Spleen (tissue), 11 donors: Measurements from ENCODE around the gene EFNA5. TPM values are rescaled to one million over a fixed set of nuclear protein-coding genes. Genes with fewer than 3 reads are reported as not detected.

Experiments used
- DNase-seq: peaks from one replicate; pipeline ENCODE4 v3.0.0-alpha.2; 2020
- H3K27ac ChIP-seq, 8 donors: fragments of 200-600 bp; sonication (generic) in 7 of 8; 1 replicate in 4 of 8; 2 replicates in 4 of 8; pipeline versions ENCODE4 v1.5.0 to v1.8.0; 2016 to 2021; ENCODE audit warnings: inconsistent platforms in 4 of 8, mild to moderate bottlenecking in 4 of 8, moderate library complexity in 1 of 8
- H3K27me3 ChIP-seq, 7 donors: fragments of 200-600 bp; sonication (generic) in 6 of 7; replicated peaks in 1 of 7; 1 replicate in 4 of 7; 2 replicates in 3 of 7; pipeline versions ENCODE4 v1.5.0 to v1.8.0; 2016 to 2021; ENCODE audit warnings: inconsistent platforms in 3 of 7, mild to moderate bottlenecking in 1 of 7
- H3K36me3 ChIP-seq, 6 donors: fragments of 200-600 bp; sonication (generic) in 5 of 6; 1 replicate in 4 of 6; 2 replicates in 2 of 6; pipeline versions ENCODE4 v1.5.0 to v1.8.0; 2016 to 2021; ENCODE audit warnings: inconsistent platforms in 2 of 6
- H3K4me1 ChIP-seq, 6 donors: fragments of 200-600 bp; sonication (generic) in 5 of 6; 1 replicate in 3 of 6; 2 replicates in 3 of 6; pipeline versions ENCODE4 v1.5.0 to v1.8.0; 2016 to 2021; ENCODE audit warnings: inconsistent platforms in 3 of 6
- H3K4me3 ChIP-seq, 8 donors: fragments of 200-600 bp; sonication (generic) in 7 of 8; 1 replicate in 4 of 8; 2 replicates in 4 of 8; pipeline versions ENCODE4 v1.5.0 to v1.8.0; 2016 to 2021; ENCODE audit warnings: inconsistent platforms in 4 of 8, mild to moderate bottlenecking in 4 of 8, moderate library complexity in 2 of 8
- H3K9me3 ChIP-seq, 8 donors: fragments of 200-600 bp; sonication (generic) in 7 of 8; 1 replicate in 4 of 8; 2 replicates in 4 of 8; pipeline versions ENCODE4 v1.5.0 to v1.8.0; 2016 to 2021; ENCODE audit warnings: inconsistent platforms in 4 of 8
- CTCF ChIP-seq, 11 experiments: fragments of 200-600 bp in 7 of 11; fragments of 450-650 bp in 4 of 11; sonication (generic) in 4 of 11; IDR thresholded peaks in 8 of 11; conservative IDR thresholded peaks in 3 of 11; 1 replicate in 7 of 11; 2 replicates in 4 of 11; pipeline versions ENCODE4 v1.4.0 to v1.8.0; 2016 to 2021; ENCODE audit warnings: antibody characterized with exemption in 11 of 11, inconsistent platforms in 4 of 11, mild to moderate bottlenecking in 1 of 11
- POLR2A ChIP-seq, 3 donors: fragments of 450-650 bp; IDR thresholded peaks; one replicate each; pipeline ENCODE4 v1.5.1; 2017; ENCODE audit warnings: antibody characterized with exemption in 3 of 3, mild to moderate bottlenecking in 1 of 3
- POLR2AphosphoS5 ChIP-seq, 3 donors: sonication (generic); formaldehyde crosslinking; IDR thresholded peaks; one replicate each; pipeline ENCODE4 v1.5.1; 2017; ENCODE audit warnings: antibody characterized with exemption in 3 of 3
- WGBS, 5 donors: extraction: QIAGEN DNeasy Blood & Tissue Kit in 3 of 5; methylation state at CpG; one replicate each; pipeline versions ENCODE4 v1.1.5 to v1.1.7; 2013 to 2018; 5-methylcytosine and 5-hydroxymethylcytosine counted together
- intact Hi-C: fragments of 100-400 bp; cut with DNase I; formaldehyde crosslinking; loops from one replicate; pipeline ENCODE4 v1.15.0; 2023; ENCODE audit warnings: low total_unique reads
- polyA plus RNA-seq, 3 donors: library from polyadenylated mRNA; stranded (reverse); fragments of 200-250 nt; gene quantifications; one replicate each; pipeline ENCODE4 v1.2.1, GENCODE V29; 2013
- total RNA-seq, 7 donors: library from RNA; depleted of rRNA in 3 of 7; stranded (reverse); fragments of >200 nt in 3 of 7; fragmentation: NEBNext Ultra II Directional in 4 of 7; extraction: Animal tissue kit (Norgen Biotek cat#: 25700) in 4 of 7; gene quantifications; one replicate each; pipeline versions ENCODE4 v1.1.0 to v1.2.1, GENCODE V29; 2016 to 2021
- donor health status: healthy with polysubstance abuse.
- donor health status: DM: no; HTN: no; CAD: no; lungs with moderate emphysema.
- donor health status: DM: no; HTN: no; CAD: no.
- donor health status: Bipolar disorder and iron deficiency.
- donor health status: healthy.
- donor health status: DM: no; HTN: no; CAD: no.
- donor health status: DM: yes; HTN: yes; CAD: no.

The EFNA5 gene
- total and polyA plus RNA-seq, 10 donors, result 0.33 to 29.0 (median 12.2) TPM

GRCh38 chr5:107389130-107389774, 281.5 kb downstream of the EFNA5 start:
- H3K4me3 ChIP-seq, result peak overlapping the region in 1 of 8 donors; percentile 24
- H3K27ac ChIP-seq, result peak overlapping the region in 7 of 8 donors; percentile 16 to 76 (median 69)
- H3K4me1 ChIP-seq, result peaks cover 21 to 40% (median 29%) of the 10 kb centered on the region in 6 donors
- no peaks in the 10 kb centered on the region for H3K27me3 ChIP-seq
- WGBS, 5 donors, result 11 to 24% (median 20%) methylated on average over 5 of the region's 5 CpGs
- H3K9me3 ChIP-seq, result no peaks in the 10 kb centered on the region
- no peak for TF ChIP-seq CTCF (IDR thresholded peaks at IDR 0.05 in 8 of 11, conservative IDR thresholded peaks at IDR 0.05 in 3 of 11)
- no peak for TF ChIP-seq POLR2A (IDR thresholded peaks at IDR 0.05)
- TF ChIP-seq POLR2AphosphoS5 (IDR thresholded peaks at IDR 0.05), result peak in 1 of 3 donors; percentile 70
- no peaks in the 10 kb centered on the region for H3K36me3 ChIP-seq
- intact Hi-C loops, result no loop called here
- DNase-seq, result no peak

GRCh38 chr5:107388141-107388861, 282.4 kb downstream of the EFNA5 start:
- peaks cover 21 to 40% (median 29%) of the 10 kb centered on the region in 6 donors for H3K4me1 ChIP-seq
- DNase-seq, result no peak
- intact Hi-C loops, result no loop called here
- peak overlapping the region in 7 of 8 donors; percentile 16 to 76 (median 69) for H3K27ac ChIP-seq
- H3K4me3 ChIP-seq, result no peak overlapping the region
- H3K36me3 ChIP-seq, result no peaks in the 10 kb centered on the region
- TF ChIP-seq CTCF (IDR thresholded peaks at IDR 0.05 in 8 of 11, conservative IDR thresholded peaks at IDR 0.05 in 3 of 11) (no peak), POLR2AphosphoS5 (IDR thresholded peaks at IDR 0.05) (no peak), POLR2A (IDR thresholded peaks at IDR 0.05) (no peak)
- H3K9me3 ChIP-seq, result no peaks in the 10 kb centered on the region
- H3K27me3 ChIP-seq, result no peaks in the 10 kb centered on the region
- 23 to 33% (median 29%) methylated on average over 8 of the region's 8 CpGs for WGBS, 5 donors

GRCh38 chr5:107387526-107388140, 283.1 kb downstream of the EFNA5 start:
- DNase-seq, result no peak
- TF ChIP-seq POLR2A (IDR thresholded peaks at IDR 0.05) (no peak), CTCF (IDR thresholded peaks at IDR 0.05 in 8 of 11, conservative IDR thresholded peaks at IDR 0.05 in 3 of 11) (no peak), POLR2AphosphoS5 (IDR thresholded peaks at IDR 0.05) (no peak)
- Histone ChIP-seq H3K4me3 (no peak overlapping the region), H3K27ac (peak overlapping the region in 7 of 8 donors; percentile 15 to 76 (median 69)), H3K9me3 (no peaks in the 10 kb centered on the region), H3K27me3 (no peaks in the 10 kb centered on the region), H3K4me1 (peaks cover 21 to 40% (median 29%) of the 10 kb centered on the region in 6 donors), H3K36me3 (no peaks in the 10 kb centered on the region)
- 72 to 87% (median 76%) methylated on average over 6 of the region's 6 CpGs for WGBS, 5 donors
- intact Hi-C loops, result no loop called here

GRCh38 chr5:107385708-107386107, 285.0 kb downstream of the EFNA5 start:
- H3K36me3 ChIP-seq, result no peaks in the 10 kb centered on the region
- no peaks in the 10 kb centered on the region for H3K27me3 ChIP-seq
- H3K9me3 ChIP-seq, result no peaks in the 10 kb centered on the region
- H3K4me3 ChIP-seq, result no peak overlapping the region
- H3K4me1 ChIP-seq, result peaks cover 21 to 40% (median 29%) of the 10 kb centered on the region in 6 donors
- no peak for DNase-seq
- TF ChIP-seq POLR2A (IDR thresholded peaks at IDR 0.05) (no peak), POLR2AphosphoS5 (IDR thresholded peaks at IDR 0.05) (no peak), CTCF (IDR thresholded peaks at IDR 0.05 in 8 of 11, conservative IDR thresholded peaks at IDR 0.05 in 3 of 11) (no peak)
- 84 to 94% (median 90%) methylated on average over 2 of the region's 2 CpGs for WGBS, 5 donors
- H3K27ac ChIP-seq, result no peak overlapping the region
- intact Hi-C loops, result no loop called here
